Right atrium auricular region (tissue), 2 donors: ENCODE data around the gene CHAD. TPM values are rescaled to one million over a fixed set of nuclear protein-coding genes. Genes with fewer than 3 reads are reported as not detected.
A peak's percentile ranks its signal among the peaks of the same experiment; 100 is the strongest.

Experiments
- DNase-seq: peaks from one replicate; pipeline ENCODE4 v3.0.0-alpha.2; 2019; ENCODE audit warnings: low spot score
- H3K27ac ChIP-seq, 2 donors: fragments of 200-600 bp; sonication (generic); 1 replicate in 1 of 2; 2 replicates in 1 of 2; pipeline ENCODE4 v1.5.1; 2016 to 2019
- H3K27me3 ChIP-seq, 2 donors: fragments of 200-600 bp; sonication (generic); one replicate each; pipeline versions ENCODE4 v1.5.1 to v1.6.0; 2017 to 2019
- H3K36me3 ChIP-seq: fragments of 200-600 bp; sonication (generic); one replicate; pipeline ENCODE4 v1.5.1; 2016
- H3K4me1 ChIP-seq, 2 donors: fragments of 200-600 bp; sonication (generic); one replicate each; pipeline versions ENCODE4 v1.5.1 to v1.6.0; 2017 to 2019
- H3K4me3 ChIP-seq, 2 donors: fragments of 200-600 bp; sonication (generic); 1 replicate in 1 of 2; 2 replicates in 1 of 2; pipeline ENCODE4 v1.5.1; 2017 to 2019; ENCODE audit warnings: mild to moderate bottlenecking in 1 of 2, moderate library complexity in 1 of 2
- H3K9me3 ChIP-seq, 2 donors: fragments of 200-600 bp; sonication (generic); one replicate each; pipeline ENCODE4 v1.5.1; 2019
- total RNA-seq, 2 donors: library from RNA; depleted of rRNA; stranded (reverse); fragments of >200 nt; gene quantifications; one replicate each; pipeline ENCODE4 v1.1.0, GENCODE V29; 2016
- TF ChIP-seq, protein P1 (sequence below), 2 donors: fragments of 200-600 bp; sonication (generic); IDR thresholded peaks; one replicate each; pipeline ENCODE4 v1.5.1; 2019; ENCODE audit warnings: antibody characterized with exemption in 2 of 2

Gene CHAD
- total RNA-seq, 2 donors from 2014 or later = 0.70 TPM; not detected in 1

GRCh38 chr17:50425682-50426471 is 42.8 kb downstream of the CHAD start, which contains the start of gene ACSF2:
Gene ACSF2 (plus strand): TSS chr17:50426218. CDS start chr17:50426262, 44 bp downstream.
- Histone ChIP-seq H3K36me3 (no peaks in the 10 kb centered on the region), H3K4me3 (peak within 1 kb of the TSS; percentile 58 to 75), H3K27ac (peak within 1 kb of the TSS; percentile 86 to 92), H3K27me3 (no peaks in the 10 kb centered on the region), H3K9me3 (no peaks in the 10 kb centered on the region), H3K4me1 (peaks cover 0 to 48% of the 10 kb centered on the region in 2 donors)
- TF ChIP-seq, protein P1, sequence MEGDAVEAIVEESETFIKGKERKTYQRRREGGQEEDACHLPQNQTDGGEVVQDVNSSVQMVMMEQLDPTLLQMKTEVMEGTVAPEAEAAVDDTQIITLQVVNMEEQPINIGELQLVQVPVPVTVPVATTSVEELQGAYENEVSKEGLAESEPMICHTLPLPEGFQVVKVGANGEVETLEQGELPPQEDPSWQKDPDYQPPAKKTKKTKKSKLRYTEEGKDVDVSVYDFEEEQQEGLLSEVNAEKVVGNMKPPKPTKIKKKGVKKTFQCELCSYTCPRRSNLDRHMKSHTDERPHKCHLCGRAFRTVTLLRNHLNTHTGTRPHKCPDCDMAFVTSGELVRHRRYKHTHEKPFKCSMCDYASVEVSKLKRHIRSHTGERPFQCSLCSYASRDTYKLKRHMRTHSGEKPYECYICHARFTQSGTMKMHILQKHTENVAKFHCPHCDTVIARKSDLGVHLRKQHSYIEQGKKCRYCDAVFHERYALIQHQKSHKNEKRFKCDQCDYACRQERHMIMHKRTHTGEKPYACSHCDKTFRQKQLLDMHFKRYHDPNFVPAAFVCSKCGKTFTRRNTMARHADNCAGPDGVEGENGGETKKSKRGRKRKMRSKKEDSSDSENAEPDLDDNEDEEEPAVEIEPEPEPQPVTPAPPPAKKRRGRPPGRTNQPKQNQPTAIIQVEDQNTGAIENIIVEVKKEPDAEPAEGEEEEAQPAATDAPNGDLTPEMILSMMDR (IDR thresholded peaks at IDR 0.05) = no peak
- DNase-seq = peak; percentile 78

- no peak for DNase-seq
Measured at GRCh38 chr17:50424996-50425681, 43.5 kb downstream of the CHAD start.

GRCh38 chr17:50424246-50424995 is 44.3 kb downstream of the CHAD start:
- no peak for DNase-seq
- Histone ChIP-seq H3K4me1 (peaks cover 0 to 52% of the 10 kb centered on the region in 2 donors), H3K9me3 (no peaks in the 10 kb centered on the region), H3K27me3 (no peaks in the 10 kb centered on the region), H3K36me3 (no peaks in the 10 kb centered on the region), H3K4me3 (no peak overlapping the region), H3K27ac (peak overlapping the region; percentile 86 to 92)
- TF ChIP-seq, protein P1 (IDR thresholded peaks at IDR 0.05) = no peak

More at GRCh38 chr17:50424996-50425681, 43.5 kb downstream of the CHAD start:
- TF ChIP-seq, protein P1 (IDR thresholded peaks at IDR 0.05) = no peak
- Histone ChIP-seq H3K27me3 (no peaks in the 10 kb centered on the region), H3K4me1 (peaks cover 0 to 52% of the 10 kb centered on the region in 2 donors), H3K27ac (peak overlapping the region; percentile 86 to 92), H3K4me3 (peak overlapping the region; percentile 58 to 75), H3K9me3 (no peaks in the 10 kb centered on the region), H3K36me3 (no peaks in the 10 kb centered on the region)

GRCh38 chr17:50423553-50424159 is 45.0 kb downstream of the CHAD start:
- Histone ChIP-seq H3K27ac (no peak overlapping the region), H3K27me3 (no peaks in the 10 kb centered on the region), H3K4me3 (no peak overlapping the region), H3K4me1 (peaks cover 0 to 49% of the 10 kb centered on the region in 2 donors), H3K36me3 (no peaks in the 10 kb centered on the region), H3K9me3 (no peaks in the 10 kb centered on the region)
- TF ChIP-seq, protein P1 (IDR thresholded peaks at IDR 0.05) = no peak
- DNase-seq = peak; percentile 75

DNA sequence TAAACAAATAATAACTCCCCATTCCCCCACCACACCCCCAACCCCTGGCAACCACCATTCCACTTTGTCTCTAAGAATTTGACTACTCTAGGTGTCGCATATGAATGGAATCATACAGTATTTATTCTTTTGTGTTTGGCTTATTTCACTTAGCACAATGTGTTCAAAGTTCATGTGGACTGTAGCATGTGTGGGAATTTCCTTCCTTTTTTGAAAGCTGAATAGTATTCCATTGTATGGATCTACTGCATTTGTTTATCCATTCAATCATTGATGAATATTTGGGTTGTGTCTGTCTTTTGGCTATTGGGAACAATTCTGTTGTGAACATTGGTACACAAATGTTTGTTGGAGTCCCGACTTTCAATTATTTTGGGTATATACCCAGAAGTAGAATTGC is 45.9 kb downstream of the CHAD start:
- Histone ChIP-seq H3K27me3 (no peaks in the 10 kb centered on the region), H3K36me3 (no peaks in the 10 kb centered on the region), H3K27ac (no peak overlapping the region), H3K4me3 (no peak overlapping the region), H3K9me3 (no peaks in the 10 kb centered on the region), H3K4me1 (peaks cover 0 to 40% of the 10 kb centered on the region in 2 donors)
- no peak for DNase-seq
- TF ChIP-seq, protein P1 (IDR thresholded peaks at IDR 0.05) = no peak
